SK-N-SH (cell line): ENCODE results near the gene SSTR3. TPM values are rescaled to one million over a fixed set of nuclear protein-coding genes. Genes with fewer than 3 reads are reported as not detected.

ENCODE experiments used
- CTCF ChIA-PET: fragments of 300-600, 350-600 bp; formaldehyde crosslinking; extraction: SDS; loops from one replicate; lab custom pipeline; 2021; lab: Yijun Ruan, JAX
- POLR2A ChIA-PET: fragments of 350-600 bp; sonication (Branson Sonifier 250); formaldehyde crosslinking; extraction: SDS; loops from one replicate; lab custom pipeline; 2020; ENCODE audit warnings: antibody characterized with exemption, inconsistent platforms; lab: Yijun Ruan, JAX
- DNase-seq: peaks from one replicate; pipeline ENCODE4 v3.0.0; 2012
- H2AFZ ChIP-seq: fragments of 200-600 bp; sonication (generic); 2 replicates; pipeline ENCODE4 v1.8.1; 2016; ENCODE audit warnings: antibody characterized with exemption, mild to moderate bottlenecking, low read depth
- H3F3A ChIP-seq: fragments of 200-600 bp; sonication (generic); replicated peaks from 2 replicates; pipeline ENCODE3; 2016; ENCODE audit warnings: antibody characterized with exemption, mild to moderate bottlenecking; ENCODE audit not compliant: insufficient read depth
- H3K27ac ChIP-seq, 2 experiments: fragments of 200-500 bp in 1 of 2; fragments of 200-600 bp in 1 of 2; sonication (Bioruptor generic) in 1 of 2; sonication (generic), shearing (Covaris generic) in 1 of 2; 2 replicates each; pipeline versions ENCODE4 v1.5.1 to v1.6.1; 2014 to 2016; ENCODE audit warnings: low read depth in 2 of 2, inconsistent platforms in 1 of 2, low read length in 1 of 2, mild to moderate bottlenecking in 1 of 2, mixed read lengths in 1 of 2
- H3K27me3 ChIP-seq: fragments of 200-600 bp; sonication (generic), shearing (Covaris generic); 2 replicates; pipeline ENCODE4 v1.6.1; 2016; ENCODE audit warnings: mixed run types; ENCODE audit not compliant: insufficient read depth
- H3K36me3 ChIP-seq, 2 experiments: fragments of 200-500 bp in 1 of 2; fragments of 200-600 bp in 1 of 2; sonication (Bioruptor generic) in 1 of 2; sonication (generic) in 1 of 2; replicated peaks in 1 of 2; 2 replicates each; pipeline versions ENCODE3 to v1.5.1; 2014 to 2016; ENCODE audit warnings: low read length in 1 of 2, mild to moderate bottlenecking in 1 of 2; ENCODE audit not compliant: insufficient read depth in 2 of 2, control insufficient read depth in 1 of 2
- H3K4me1 ChIP-seq, 2 experiments: fragments of 200-500 bp in 1 of 2; fragments of 200-600 bp in 1 of 2; sonication (Bioruptor generic) in 1 of 2; sonication (generic), shearing (Covaris generic) in 1 of 2; 2 replicates each; pipeline versions ENCODE4 v1.5.1 to v1.6.1; 2014 to 2016; ENCODE audit warnings: low read depth in 1 of 2, low read length in 1 of 2, mixed run types in 1 of 2; ENCODE audit not compliant: insufficient read depth in 2 of 2, control insufficient read depth in 1 of 2
- H3K4me2 ChIP-seq: fragments of 200-600 bp; sonication (generic), shearing (Covaris generic); 2 replicates; pipeline ENCODE4 v1.6.1; 2017; ENCODE audit warnings: mixed run types
- H3K4me3 ChIP-seq, 2 experiments: fragments of 200-500 bp in 1 of 2; fragments of 200-600 bp in 1 of 2; sonication (Bioruptor generic) in 1 of 2; sonication (generic), shearing (Covaris generic) in 1 of 2; 2 replicates each; pipeline versions ENCODE4 v1.5.1 to v1.8.1; 2014 to 2016; ENCODE audit warnings: low read depth in 2 of 2, inconsistent platforms in 1 of 2, low read length in 1 of 2, mild to moderate bottlenecking in 1 of 2, mixed read lengths in 1 of 2, moderate library complexity in 1 of 2
- H3K79me2 ChIP-seq: fragments of 200-600 bp; sonication (generic); 2 replicates; pipeline ENCODE4 v1.8.1; 2017; ENCODE audit warnings: mild to moderate bottlenecking; ENCODE audit not compliant: insufficient read depth
- H3K9ac ChIP-seq: fragments of 200-600 bp; sonication (generic); 2 replicates; pipeline ENCODE4 v1.6.1; 2017; ENCODE audit warnings: mixed run types
- H3K9me2 ChIP-seq: fragments of 200-600 bp; sonication (generic); 2 replicates; pipeline ENCODE4 v1.6.1; 2017; ENCODE audit warnings: mixed run types
- H3K9me3 ChIP-seq: fragments of 200-600 bp; sonication (generic); 2 replicates; pipeline ENCODE4 v1.6.1; 2017; ENCODE audit warnings: mixed run types, mild to moderate bottlenecking, moderate library complexity
- H4K20me1 ChIP-seq: fragments of 200-600 bp; sonication (generic); 2 replicates; pipeline ENCODE4 v1.6.1; 2017; ENCODE audit warnings: mild to moderate bottlenecking, mixed run types; ENCODE audit not compliant: insufficient read depth
- EZH2phosphoT487 ChIP-seq: fragments of 200-600 bp; sonication (generic); IDR thresholded peaks from 2 replicates; pipeline ENCODE4 v1.6.1; 2017; ENCODE audit warnings: low read depth, mixed run types, mild to moderate bottlenecking, antibody characterized with exemption, moderate library complexity, borderline replicate concordance
- FOXJ3 ChIP-seq: sonication (generic); formaldehyde crosslinking; IDR thresholded peaks from 2 replicates; pipeline ENCODE4 v1.5.1; 2020; ENCODE audit warnings: mild to moderate bottlenecking, missing genetic modification reagents
- GABPA ChIP-seq: IDR thresholded peaks from 2 replicates; pipeline ENCODE4 v1.4.0; 2012; ENCODE audit warnings: low read depth, mild to moderate bottlenecking
- JUND ChIP-seq: IDR thresholded peaks from 2 replicates; pipeline ENCODE4 v1.4.0; 2012
- MEF2A ChIP-seq: IDR thresholded peaks from 2 replicates; pipeline ENCODE4 v1.4.0; 2012; ENCODE audit warnings: low read depth, borderline replicate concordance
- NFIC ChIP-seq: IDR thresholded peaks from 2 replicates; pipeline ENCODE4 v1.4.0; 2012; ENCODE audit warnings: borderline replicate concordance
- NRF1 ChIP-seq: IDR thresholded peaks from 2 replicates; pipeline ENCODE4 v1.6.1; 2012; ENCODE audit warnings: low read depth, mild to moderate bottlenecking, low read length
- RAD21 ChIP-seq: IDR thresholded peaks from 2 replicates; pipeline ENCODE4 v1.6.1; 2012; ENCODE audit warnings: mild to moderate bottlenecking, low read length
- SIN3A ChIP-seq: IDR thresholded peaks from 2 replicates; pipeline ENCODE4 v1.6.1; 2012; ENCODE audit warnings: low read depth, mild to moderate bottlenecking, low read length, moderate library complexity, borderline replicate concordance
- SMC3 ChIP-seq: IDR thresholded peaks from 2 replicates; pipeline ENCODE4 v1.6.1; 2012; ENCODE audit warnings: low read depth, low read length, improper control_type of control experiment
- TAF1 ChIP-seq: IDR thresholded peaks from 2 replicates; pipeline ENCODE4 v1.6.1; 2012; ENCODE audit warnings: low read depth, mild to moderate bottlenecking, low read length, moderate library complexity, borderline replicate concordance
- TCF12 ChIP-seq: IDR thresholded peaks from 2 replicates; pipeline ENCODE4 v1.4.0; 2012
- TEAD4 ChIP-seq: IDR thresholded peaks from 2 replicates; pipeline ENCODE4 v1.4.0; 2012; ENCODE audit warnings: mild to moderate bottlenecking, borderline replicate concordance; ENCODE audit not compliant: insufficient read depth
- USF1 ChIP-seq: IDR thresholded peaks from 2 replicates; pipeline ENCODE4 v1.4.0; 2012; ENCODE audit warnings: low read depth, borderline replicate concordance
- WGBS: methylation state at CpG from one replicate; pipeline ENCODE4 v1.1.6; 2017; ENCODE audit warnings: low lambda C conversion rate; 5-methylcytosine and 5-hydroxymethylcytosine counted together
- polyA plus RNA-seq, 3 experiments: library from polyadenylated mRNA; depleted of rRNA; stranded (reverse); fragments of >200 nt; gene quantifications; 2 replicates each; pipeline ENCODE4 v1.2.3, GENCODE V29; 2012
- TF ChIP-seq, protein P1 (sequence below): IDR thresholded peaks from 2 replicates; pipeline ENCODE4; 2012
- TF ChIP-seq, protein P2 (sequence below): IDR thresholded peaks from 2 replicates; pipeline ENCODE4 v1.6.1; 2012; ENCODE audit warnings: mild to moderate bottlenecking, low read depth, low read length, moderate library complexity

SSTR3 gene
- polyA plus RNA-seq, 1 of the 3 experiments (the other 2 are of a cell fraction): not detected

DNA sequence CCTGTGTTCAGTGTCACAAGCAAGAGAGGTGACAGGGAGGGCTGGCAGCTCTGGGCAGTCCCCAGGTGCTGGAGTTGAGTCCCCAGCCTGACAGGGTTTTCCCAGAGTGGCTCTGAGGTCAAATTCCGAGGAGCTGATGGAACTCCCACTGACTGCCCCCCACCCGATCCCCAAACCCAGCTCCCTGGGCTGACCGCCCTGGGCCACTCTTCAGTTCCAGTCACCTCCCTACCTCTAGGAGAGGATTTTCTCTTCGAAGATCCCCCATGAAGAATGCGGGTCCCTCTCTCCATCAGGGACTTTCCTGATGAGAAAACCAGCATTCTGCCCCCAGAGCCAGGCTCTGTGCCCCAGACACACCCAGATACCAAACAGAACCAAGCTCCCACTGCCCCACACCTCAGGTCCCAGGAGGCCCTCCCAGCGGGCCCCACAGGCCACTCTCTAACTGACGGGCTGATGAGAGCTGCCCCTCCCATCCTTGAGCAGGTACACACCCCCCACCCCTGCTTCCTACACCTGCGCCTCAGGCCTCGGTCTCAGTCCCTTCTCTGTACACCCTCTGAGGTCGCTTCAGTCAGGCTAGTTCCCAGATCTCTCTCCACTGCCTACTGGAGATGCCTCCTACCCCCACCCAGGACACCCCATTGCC is 43.9 kb upstream of the SSTR3 start:
- H3K9me2 ChIP-seq: no peaks in the 10 kb centered on the region
- WGBS: 81% methylated on average over 9 of the region's 10 CpGs
- H2AFZ ChIP-seq: no peak overlapping the region
- no peak overlapping the region for H3K4me3 ChIP-seq
- no peak for DNase-seq
- no peaks in the 10 kb centered on the region for H3K79me2 ChIP-seq
- ChIA-PET CTCF (interaction anchor here (0.6 to 1.6 kb wide), 3 partner anchors 57 to 474 kb away, joined by 3 to 4 read pairs (median 3); no protein-coding TSS in a partner anchor), POLR2A (no interaction called here)
- H3K4me2 ChIP-seq: no peak overlapping the region
- no peak for TF ChIP-seq MEF2A
- H3K4me1 ChIP-seq: peaks cover 4 to 21% of the 10 kb centered on the region in 2 experiments
- H3F3A ChIP-seq: peaks cover 19% of the 10 kb centered on the region
- H3K9me3 ChIP-seq: no peaks in the 10 kb centered on the region
- H4K20me1 ChIP-seq: no peaks in the 10 kb centered on the region
- no peaks in the 10 kb centered on the region for H3K36me3 ChIP-seq
- H3K27ac ChIP-seq: no peak overlapping the region
- H3K9ac ChIP-seq: no peak overlapping the region
- no peaks in the 10 kb centered on the region for H3K27me3 ChIP-seq

DNA sequence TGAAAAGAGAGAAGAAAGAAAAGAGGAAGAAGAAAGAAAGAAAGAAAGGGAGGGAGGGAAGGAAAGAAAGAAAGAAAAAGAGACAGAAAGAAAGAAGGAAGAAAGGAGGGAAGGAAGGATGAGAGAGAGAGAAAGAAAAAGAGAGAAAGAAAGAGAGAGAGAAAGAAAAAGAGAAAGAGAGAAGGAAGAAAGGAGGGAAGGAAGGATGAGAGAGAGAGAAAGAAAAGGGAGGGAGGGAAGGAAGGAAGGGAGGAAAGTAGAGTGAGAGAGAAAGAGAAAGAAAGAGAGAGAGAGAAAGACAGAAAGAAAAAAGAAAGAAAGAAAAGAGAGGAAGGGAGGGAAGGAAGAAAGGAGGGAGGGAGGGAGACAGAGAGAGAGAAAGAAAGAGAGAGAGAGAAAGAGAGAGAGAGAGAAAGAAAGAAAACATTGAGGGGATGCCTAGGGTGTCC is 43.3 kb upstream of the SSTR3 start:
- H4K20me1 ChIP-seq: no peaks in the 10 kb centered on the region
- no peaks in the 10 kb centered on the region for H3K36me3 ChIP-seq
- no peak overlapping the region for H3K4me3 ChIP-seq
- peaks cover 4 to 21% of the 10 kb centered on the region in 2 experiments for H3K4me1 ChIP-seq
- H3F3A ChIP-seq: peaks cover 19% of the 10 kb centered on the region
- no peaks in the 10 kb centered on the region for H3K9me3 ChIP-seq
- ChIA-PET CTCF (interaction anchor here (0.9 to 1.6 kb wide), 2 partner anchors 56 to 351 kb away, joined by 3 to 4 read pairs; no protein-coding TSS in a partner anchor), POLR2A (no interaction called here)
- H3K9ac ChIP-seq: no peak overlapping the region
- H3K79me2 ChIP-seq: no peaks in the 10 kb centered on the region
- H2AFZ ChIP-seq: peak overlapping the region; percentile 63; the same call in 1 of the 2 replicates
- no peaks in the 10 kb centered on the region for H3K27me3 ChIP-seq
- H3K9me2 ChIP-seq: no peaks in the 10 kb centered on the region
- DNase-seq: no peak
- peak overlapping the region; percentile 45; the same call in 1 of the 2 replicates for H3K4me2 ChIP-seq
- TF ChIP-seq SIN3A (no peak), FOXJ3 (CRISPR knock-in tag) (no peak), USF1 (no peak), JUND (no peak), NFIC (no peak), EZH2phosphoT487 (no peak), RAD21 (no peak), SMC3 (no peak), GABPA (no peak), TCF12 (no peak), TEAD4 (no peak), TAF1 (no peak), NRF1 (no peak)
- TF ChIP-seq, protein P1, sequence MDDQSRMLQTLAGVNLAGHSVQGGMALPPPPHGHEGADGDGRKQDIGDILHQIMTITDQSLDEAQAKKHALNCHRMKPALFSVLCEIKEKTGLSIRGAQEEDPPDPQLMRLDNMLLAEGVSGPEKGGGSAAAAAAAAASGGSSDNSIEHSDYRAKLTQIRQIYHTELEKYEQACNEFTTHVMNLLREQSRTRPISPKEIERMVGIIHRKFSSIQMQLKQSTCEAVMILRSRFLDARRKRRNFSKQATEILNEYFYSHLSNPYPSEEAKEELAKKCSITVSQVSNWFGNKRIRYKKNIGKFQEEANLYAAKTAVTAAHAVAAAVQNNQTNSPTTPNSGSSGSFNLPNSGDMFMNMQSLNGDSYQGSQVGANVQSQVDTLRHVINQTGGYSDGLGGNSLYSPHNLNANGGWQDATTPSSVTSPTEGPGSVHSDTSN: no peak
- TF ChIP-seq, protein P2, sequence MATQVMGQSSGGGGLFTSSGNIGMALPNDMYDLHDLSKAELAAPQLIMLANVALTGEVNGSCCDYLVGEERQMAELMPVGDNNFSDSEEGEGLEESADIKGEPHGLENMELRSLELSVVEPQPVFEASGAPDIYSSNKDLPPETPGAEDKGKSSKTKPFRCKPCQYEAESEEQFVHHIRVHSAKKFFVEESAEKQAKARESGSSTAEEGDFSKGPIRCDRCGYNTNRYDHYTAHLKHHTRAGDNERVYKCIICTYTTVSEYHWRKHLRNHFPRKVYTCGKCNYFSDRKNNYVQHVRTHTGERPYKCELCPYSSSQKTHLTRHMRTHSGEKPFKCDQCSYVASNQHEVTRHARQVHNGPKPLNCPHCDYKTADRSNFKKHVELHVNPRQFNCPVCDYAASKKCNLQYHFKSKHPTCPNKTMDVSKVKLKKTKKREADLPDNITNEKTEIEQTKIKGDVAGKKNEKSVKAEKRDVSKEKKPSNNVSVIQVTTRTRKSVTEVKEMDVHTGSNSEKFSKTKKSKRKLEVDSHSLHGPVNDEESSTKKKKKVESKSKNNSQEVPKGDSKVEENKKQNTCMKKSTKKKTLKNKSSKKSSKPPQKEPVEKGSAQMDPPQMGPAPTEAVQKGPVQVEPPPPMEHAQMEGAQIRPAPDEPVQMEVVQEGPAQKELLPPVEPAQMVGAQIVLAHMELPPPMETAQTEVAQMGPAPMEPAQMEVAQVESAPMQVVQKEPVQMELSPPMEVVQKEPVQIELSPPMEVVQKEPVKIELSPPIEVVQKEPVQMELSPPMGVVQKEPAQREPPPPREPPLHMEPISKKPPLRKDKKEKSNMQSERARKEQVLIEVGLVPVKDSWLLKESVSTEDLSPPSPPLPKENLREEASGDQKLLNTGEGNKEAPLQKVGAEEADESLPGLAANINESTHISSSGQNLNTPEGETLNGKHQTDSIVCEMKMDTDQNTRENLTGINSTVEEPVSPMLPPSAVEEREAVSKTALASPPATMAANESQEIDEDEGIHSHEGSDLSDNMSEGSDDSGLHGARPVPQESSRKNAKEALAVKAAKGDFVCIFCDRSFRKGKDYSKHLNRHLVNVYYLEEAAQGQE: no peak
- no peak overlapping the region for H3K27ac ChIP-seq
